Neuronal stem cell (in vitro differentiated cells): ENCODE results near the gene DMRTA2.

Experiments
- DNase-seq: peaks from one replicate; pipeline ENCODE4 v3.0.0-alpha.2; 2013; ENCODE audit warnings: low spot score
- H2AFZ ChIP-seq: one replicate; pipeline ENCODE4 v1.6.1; 2013; ENCODE audit warnings: mild to moderate bottlenecking, low read length, inconsistent platforms
- H2AK5ac ChIP-seq: 2 replicates; pipeline ENCODE4 v1.6.1; 2013; ENCODE audit warnings: low read depth, mild to moderate bottlenecking, inconsistent platforms, low read length, moderate library complexity, mixed read lengths
- H2BK120ac ChIP-seq: 2 replicates; pipeline ENCODE4 v1.6.1; 2013; ENCODE audit warnings: low read depth, mild to moderate bottlenecking, inconsistent platforms, low read length, moderate library complexity, mixed read lengths
- H2BK12ac ChIP-seq: one replicate; pipeline ENCODE4 v1.6.1; 2013; ENCODE audit warnings: low read length, inconsistent platforms
- H2BK15ac ChIP-seq: 2 replicates; pipeline ENCODE4 v1.6.1; 2013; ENCODE audit warnings: mild to moderate bottlenecking, low read length, inconsistent platforms, mixed read lengths
- H2BK5ac ChIP-seq: one replicate; pipeline ENCODE4 v1.6.1; 2013; ENCODE audit warnings: inconsistent platforms, mild to moderate bottlenecking, low read length, moderate library complexity
- H3K14ac ChIP-seq: one replicate; pipeline ENCODE4 v1.6.1; 2013; ENCODE audit warnings: low read length, inconsistent platforms
- H3K18ac ChIP-seq: 2 replicates; pipeline ENCODE4 v1.6.1; 2013; ENCODE audit warnings: low read length, inconsistent platforms
- H3K23ac ChIP-seq: 2 replicates; pipeline ENCODE4 v1.6.1; 2013; ENCODE audit warnings: low read depth, mild to moderate bottlenecking, mixed read lengths, low read length, inconsistent platforms; ENCODE audit not compliant: poor library complexity
- H3K27ac ChIP-seq: replicated peaks from 3 replicates; pipeline ENCODE4 v1.5.1; 2013; ENCODE audit warnings: low read length, inconsistent platforms
- H3K27me3 ChIP-seq, 3 experiments: 2 replicates each; pipeline ENCODE4 v1.6.1; 2013; ENCODE audit warnings: low read length in 3 of 3, mild to moderate bottlenecking in 2 of 3, inconsistent platforms in 1 of 3, low read depth in 1 of 3, mixed read lengths in 1 of 3, moderate library complexity in 1 of 3; ENCODE audit not compliant: control insufficient read depth in 3 of 3, insufficient read depth in 3 of 3
- H3K36me3 ChIP-seq, 2 donors: replicated peaks in 1 of 2; 2 replicates each; pipeline ENCODE4 v1.6.1; 2013; ENCODE audit warnings: low read length in 2 of 2; ENCODE audit not compliant: control insufficient read depth in 2 of 2, insufficient read depth in 2 of 2
- H3K4ac ChIP-seq: 2 replicates; pipeline ENCODE4 v1.6.1; 2013; ENCODE audit warnings: inconsistent platforms, mild to moderate bottlenecking, low read length, moderate library complexity
- H3K4me1 ChIP-seq, 2 donors: 1 replicate in 1 of 2; 2 replicates in 1 of 2; pipeline ENCODE4 v1.6.1; 2013; ENCODE audit warnings: low read length in 2 of 2, low read depth in 1 of 2; ENCODE audit not compliant: control insufficient read depth in 2 of 2, insufficient read depth in 1 of 2
- H3K4me2 ChIP-seq: one replicate; pipeline ENCODE4 v1.6.1; 2013; ENCODE audit warnings: mild to moderate bottlenecking, low read length, inconsistent platforms; ENCODE audit not compliant: insufficient read depth, poor library complexity, severe bottlenecking
- H3K4me3 ChIP-seq, 2 donors: 2 replicates each; pipeline ENCODE4 v1.5.1; 2013; ENCODE audit warnings: low read length in 2 of 2, mild to moderate bottlenecking in 2 of 2, inconsistent platforms in 1 of 2, moderate library complexity in 1 of 2
- H3K79me1 ChIP-seq: one replicate; pipeline ENCODE4 v1.6.1; 2013; ENCODE audit warnings: low read depth, mild to moderate bottlenecking, inconsistent platforms, low read length, moderate library complexity
- H3K9ac ChIP-seq: one replicate; pipeline ENCODE4 v1.6.1; 2013; ENCODE audit warnings: mild to moderate bottlenecking, low read depth, low read length, inconsistent platforms; ENCODE audit not compliant: poor library complexity
- H3K9me3 ChIP-seq, 2 donors: replicated peaks in 1 of 2; 2 replicates each; pipeline versions ENCODE3 to v1.6.1; 2013; ENCODE audit warnings: low read length in 2 of 2, mild to moderate bottlenecking in 2 of 2, inconsistent platforms in 1 of 2, low read depth in 1 of 2, mixed read lengths in 1 of 2, moderate library complexity in 1 of 2; ENCODE audit not compliant: control insufficient read depth in 2 of 2, insufficient read depth in 1 of 2
- H4K8ac ChIP-seq: one replicate; pipeline ENCODE4 v1.6.1; 2013; ENCODE audit warnings: low read depth, mild to moderate bottlenecking, inconsistent platforms, low read length, moderate library complexity
- H4K91ac ChIP-seq: one replicate; pipeline ENCODE4 v1.6.1; 2013; ENCODE audit warnings: low read length, low read depth, mild to moderate bottlenecking, inconsistent platforms; ENCODE audit not compliant: poor library complexity
- WGBS, 2 donors: extraction: QIAGEN DNeasy Blood & Tissue Kit; methylation state at CpG; one replicate each; pipeline ENCODE4 v1.1.7; 2013; ENCODE audit warnings: missing lambda C conversion rate in 2 of 2, mixed read lengths in 1 of 2; ENCODE audit not compliant: insufficient read length in 2 of 2, insufficient replicate concordance in 1 of 2; ENCODE audit errors: extremely low coverage in 2 of 2; 5-methylcytosine and 5-hydroxymethylcytosine counted together

DMRTA2 gene

DNA sequence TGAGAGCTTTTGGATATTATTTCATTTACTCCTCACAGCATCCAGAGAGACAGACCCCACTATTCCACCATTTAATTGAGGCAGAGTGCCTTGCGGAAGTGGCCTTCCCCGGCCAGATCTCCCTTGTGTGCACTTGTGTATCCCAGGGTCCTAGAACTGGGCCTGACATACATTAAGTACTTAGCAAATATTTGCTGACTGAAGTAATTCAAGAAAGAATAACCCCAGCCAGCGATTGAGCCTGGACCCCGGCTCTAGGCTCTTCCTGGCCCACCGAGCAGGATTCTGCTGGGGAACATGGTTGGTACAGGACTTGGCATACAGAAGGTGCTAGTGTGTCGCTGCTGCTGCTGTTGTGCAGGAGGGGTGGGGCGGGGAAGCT, 8.4 kb downstream of the DMRTA2 start:
- H3K4me1 ChIP-seq = peaks cover 5 to 6% of the 10 kb centered on the region in 2 donors
- H2AFZ ChIP-seq = no peak overlapping the region
- no peak overlapping the region for H3K27ac ChIP-seq
- no peak overlapping the region for H3K4me3 ChIP-seq
- H3K79me1 ChIP-seq = no peaks in the 10 kb centered on the region
- no peak for DNase-seq
- no peak overlapping the region for H2BK15ac ChIP-seq
- no peak overlapping the region for H3K14ac ChIP-seq
- H3K23ac ChIP-seq = no peak overlapping the region
- no CpG with 5 or more reads among the region's 7 CpGs for WGBS, 2 donors
- no peaks in the 10 kb centered on the region for H3K36me3 ChIP-seq
- H4K8ac ChIP-seq = no peak overlapping the region
- H3K4ac ChIP-seq = no peak overlapping the region
- H2BK12ac ChIP-seq = no peak overlapping the region
- H2BK5ac ChIP-seq = peak overlapping the region; percentile 63
- H3K4me2 ChIP-seq = no peak overlapping the region
- peaks cover 46 to 84% (median 69%) of the 10 kb centered on the region in 3 experiments for H3K27me3 ChIP-seq
- peaks cover 0 to 1% of the 10 kb centered on the region in 2 donors for H3K9me3 ChIP-seq
- H2BK120ac ChIP-seq = no peak overlapping the region
- no peak overlapping the region for H3K9ac ChIP-seq
- peak overlapping the region; percentile 83 for H3K18ac ChIP-seq
- no peak overlapping the region for H2AK5ac ChIP-seq
- H4K91ac ChIP-seq = no peak overlapping the region

DNA sequence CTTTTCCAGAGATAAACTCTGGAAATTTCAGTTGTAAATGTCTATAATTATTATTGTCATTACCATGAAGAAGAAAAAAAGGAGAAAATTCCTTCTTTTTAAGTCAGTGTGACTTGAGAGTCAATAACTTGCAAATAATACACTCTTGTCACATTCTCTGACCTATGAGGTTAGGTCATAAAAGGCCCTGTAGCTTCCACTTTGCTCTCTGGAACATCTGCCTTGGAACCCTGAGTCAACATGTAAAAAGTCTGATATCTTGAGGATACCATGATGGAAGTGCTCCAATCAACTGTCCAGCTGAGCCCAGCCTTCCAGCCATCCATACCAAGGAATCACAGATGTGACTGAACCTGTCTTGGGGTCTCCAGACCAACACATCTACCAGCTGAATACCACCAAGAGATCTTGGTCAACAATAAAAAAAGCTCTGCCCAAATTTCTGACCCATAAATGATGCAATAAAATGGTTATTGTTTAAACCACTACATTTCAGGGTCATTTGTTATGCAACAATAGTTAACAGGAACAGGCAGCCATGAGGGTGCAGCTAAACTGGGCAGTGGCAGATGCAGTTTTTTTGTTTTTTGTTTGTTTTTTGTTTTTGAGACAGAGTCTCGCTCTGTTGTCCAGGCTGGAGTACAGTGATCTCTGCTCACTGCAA, 10.3 kb downstream of the DMRTA2 start:
- Histone ChIP-seq H3K27ac (no peak overlapping the region), H2BK12ac (no peak overlapping the region), H3K4me3 (no peak overlapping the region), H3K18ac (no peak overlapping the region), H3K14ac (no peak overlapping the region), H2BK15ac (no peak overlapping the region), H3K9ac (no peak overlapping the region), H3K36me3 (no peaks in the 10 kb centered on the region), H3K23ac (no peak overlapping the region), H2AFZ (no peak overlapping the region), H2BK5ac (no peak overlapping the region), H3K9me3 (no peaks in the 10 kb centered on the region), H3K4ac (no peak overlapping the region), H3K4me2 (no peak overlapping the region), H4K8ac (no peak overlapping the region), H2BK120ac (no peak overlapping the region), H4K91ac (no peak overlapping the region), H3K27me3 (peaks cover 29 to 65% (median 50%) of the 10 kb centered on the region in 3 experiments), H3K4me1 (peaks cover 3 to 5% of the 10 kb centered on the region in 2 donors), H2AK5ac (no peak overlapping the region), H3K79me1 (no peaks in the 10 kb centered on the region)
- DNase-seq = no peak
- WGBS, 2 donors = no CpG with 5 or more reads among the region's 1 CpG

DNA sequence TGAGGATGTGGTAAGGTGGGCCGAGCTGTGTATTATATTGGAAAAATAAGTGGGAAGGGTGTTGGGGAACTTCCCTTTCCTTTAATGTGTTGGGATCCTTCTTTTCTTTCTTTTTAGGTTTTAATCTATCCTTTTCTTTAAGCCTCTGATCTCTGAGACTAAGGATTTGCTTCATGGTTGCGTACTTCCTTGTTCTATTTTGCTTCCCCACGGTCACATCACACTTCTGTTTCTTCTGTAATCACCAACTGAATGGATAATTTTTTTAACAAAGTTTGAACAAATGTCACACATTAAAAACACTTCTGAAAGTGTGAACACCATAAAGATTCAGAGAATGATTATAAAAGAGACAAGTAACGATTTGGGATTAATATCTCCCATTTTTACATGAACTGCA, 17.4 kb downstream of the DMRTA2 start:
- DNase-seq = no peak
- H3K79me1 ChIP-seq = no peaks in the 10 kb centered on the region
- no peak overlapping the region for H2BK5ac ChIP-seq
- H3K14ac ChIP-seq = no peak overlapping the region
- H4K91ac ChIP-seq = no peak overlapping the region
- H3K23ac ChIP-seq = no peak overlapping the region
- H3K4me3 ChIP-seq = no peak overlapping the region
- H2BK12ac ChIP-seq = no peak overlapping the region
- H3K4me1 ChIP-seq = no peaks in the 10 kb centered on the region
- WGBS, 2 donors = no CpG with 5 or more reads among the region's 4 CpGs
- no peak overlapping the region for H2BK15ac ChIP-seq
- no peak overlapping the region for H3K4ac ChIP-seq
- H2BK120ac ChIP-seq = no peak overlapping the region
- H3K36me3 ChIP-seq = no peaks in the 10 kb centered on the region
- H3K27me3 ChIP-seq = peaks cover 0 to 11% (median 1%) of the 10 kb centered on the region in 3 experiments
- no peak overlapping the region for H2AK5ac ChIP-seq
- H3K27ac ChIP-seq = no peak overlapping the region
- no peak overlapping the region for H3K18ac ChIP-seq
- no peak overlapping the region for H3K9ac ChIP-seq
- no peak overlapping the region for H2AFZ ChIP-seq
- H4K8ac ChIP-seq = no peak overlapping the region
- H3K4me2 ChIP-seq = no peak overlapping the region
- no peaks in the 10 kb centered on the region for H3K9me3 ChIP-seq

DNA sequence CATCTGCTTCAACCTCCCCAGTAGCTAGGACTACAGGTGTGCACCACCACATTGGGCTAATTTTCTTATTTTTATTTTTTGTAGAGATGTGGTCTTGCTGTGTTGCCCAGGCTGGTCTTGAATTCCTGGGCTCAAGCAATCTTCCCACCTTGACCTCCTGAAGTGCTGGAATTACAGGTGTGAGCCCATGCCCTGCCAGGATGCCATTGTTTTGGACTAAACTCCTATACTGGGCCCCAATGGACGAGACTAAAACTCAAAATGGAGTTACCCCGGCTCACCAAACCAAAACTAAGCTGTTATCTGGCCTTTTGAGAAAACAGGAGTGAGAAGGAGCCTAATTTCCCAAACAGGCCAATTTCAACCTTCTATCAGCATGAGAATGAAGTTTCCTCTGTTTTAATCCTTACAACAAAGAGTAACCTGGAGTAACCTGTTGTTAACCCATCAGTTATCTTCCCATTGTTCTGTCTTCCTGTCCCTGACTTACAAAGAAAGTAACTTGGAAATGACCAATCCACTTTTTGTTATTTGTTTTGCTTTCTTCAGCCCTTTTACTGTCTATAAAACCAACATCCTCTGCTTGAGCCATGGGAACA, 29.6 kb downstream of the DMRTA2 start:
- Histone ChIP-seq H3K9ac (no peak overlapping the region), H3K27ac (no peak overlapping the region), H2BK120ac (no peak overlapping the region), H2AFZ (no peak overlapping the region), H3K18ac (no peak overlapping the region), H3K4me3 (no peak overlapping the region), H3K36me3 (no peaks in the 10 kb centered on the region), H3K4me2 (no peak overlapping the region), H3K9me3 (peaks cover 0 to 1% of the 10 kb centered on the region in 2 donors), H3K14ac (no peak overlapping the region), H3K23ac (no peak overlapping the region), H2BK5ac (no peak overlapping the region), H2BK15ac (no peak overlapping the region), H2AK5ac (no peak overlapping the region), H2BK12ac (no peak overlapping the region), H3K79me1 (no peaks in the 10 kb centered on the region), H3K4ac (no peak overlapping the region), H4K8ac (no peak overlapping the region), H3K27me3 (no peaks in the 10 kb centered on the region), H3K4me1 (no peaks in the 10 kb centered on the region), H4K91ac (no peak overlapping the region)
- no peak for DNase-seq
- WGBS, 2 donors = no CpG with 5 or more reads among the region's 2 CpGs
